ENCODE measurements around the gene SPINK8. TPM values are rescaled to one million over a fixed set of nuclear protein-coding genes. Genes with fewer than 3 reads are reported as not detected.

SPINK8 gene
- total RNA-seq, 4 donors from 2014 or later = not detected

DNA sequence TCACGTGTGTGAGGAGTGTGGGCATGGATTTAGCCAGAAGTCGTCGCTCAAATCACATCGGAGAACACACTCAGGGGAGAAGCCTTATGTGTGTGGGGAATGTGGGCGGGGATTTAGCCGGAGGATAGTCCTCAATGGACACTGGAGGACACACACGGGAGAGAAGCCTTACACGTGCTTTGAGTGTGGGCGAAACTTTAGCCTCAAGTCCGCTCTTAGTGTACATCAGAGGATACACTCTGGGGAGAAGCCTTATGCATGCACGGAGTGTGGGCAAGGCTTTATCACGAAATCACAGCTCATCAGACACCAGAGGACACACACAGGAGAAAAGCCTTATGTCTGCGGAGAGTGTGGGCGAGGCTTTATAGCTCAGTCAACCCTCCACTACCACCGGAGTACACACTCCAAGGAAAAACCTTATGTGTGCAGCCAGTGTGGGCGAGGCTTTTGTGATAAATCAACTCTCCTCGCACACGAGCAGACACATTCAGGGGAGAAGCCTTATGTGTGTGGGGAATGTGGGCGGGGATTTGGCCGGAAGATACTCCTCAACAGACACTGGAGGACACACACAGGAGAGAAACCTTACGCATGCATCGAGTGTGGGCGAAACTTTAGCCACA lies 64.4 kb downstream of the SPINK8 start:
- H3K9me3 ChIP-seq = no peaks in the 10 kb centered on the region
- H3K36me3 ChIP-seq = peaks cover 10% of the 10 kb centered on the region
- 34% methylated on average over 23 of the region's 23 CpGs for WGBS
- peak overlapping the region; percentile 92 for H3K27ac ChIP-seq
- DNase-seq (ENCODE audit: low spot score in 2 of 2) = no peak
- H3K27me3 ChIP-seq = no peaks in the 10 kb centered on the region
- H3K4me1 ChIP-seq = peaks cover 32% of the 10 kb centered on the region
- peak overlapping the region; percentile 17 for H3K4me3 ChIP-seq
- no peak for TF ChIP-seq POLR2AphosphoS5 (IDR thresholded peaks at IDR 0.05)
- TF ChIP-seq EP300 (IDR thresholded peaks at IDR 0.05) = no peak
- no peak for TF ChIP-seq POLR2A (IDR thresholded peaks at IDR 0.05)
- TF ChIP-seq, protein P1, sequence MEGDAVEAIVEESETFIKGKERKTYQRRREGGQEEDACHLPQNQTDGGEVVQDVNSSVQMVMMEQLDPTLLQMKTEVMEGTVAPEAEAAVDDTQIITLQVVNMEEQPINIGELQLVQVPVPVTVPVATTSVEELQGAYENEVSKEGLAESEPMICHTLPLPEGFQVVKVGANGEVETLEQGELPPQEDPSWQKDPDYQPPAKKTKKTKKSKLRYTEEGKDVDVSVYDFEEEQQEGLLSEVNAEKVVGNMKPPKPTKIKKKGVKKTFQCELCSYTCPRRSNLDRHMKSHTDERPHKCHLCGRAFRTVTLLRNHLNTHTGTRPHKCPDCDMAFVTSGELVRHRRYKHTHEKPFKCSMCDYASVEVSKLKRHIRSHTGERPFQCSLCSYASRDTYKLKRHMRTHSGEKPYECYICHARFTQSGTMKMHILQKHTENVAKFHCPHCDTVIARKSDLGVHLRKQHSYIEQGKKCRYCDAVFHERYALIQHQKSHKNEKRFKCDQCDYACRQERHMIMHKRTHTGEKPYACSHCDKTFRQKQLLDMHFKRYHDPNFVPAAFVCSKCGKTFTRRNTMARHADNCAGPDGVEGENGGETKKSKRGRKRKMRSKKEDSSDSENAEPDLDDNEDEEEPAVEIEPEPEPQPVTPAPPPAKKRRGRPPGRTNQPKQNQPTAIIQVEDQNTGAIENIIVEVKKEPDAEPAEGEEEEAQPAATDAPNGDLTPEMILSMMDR (IDR thresholded peaks at IDR 0.05) = no peak

DNA sequence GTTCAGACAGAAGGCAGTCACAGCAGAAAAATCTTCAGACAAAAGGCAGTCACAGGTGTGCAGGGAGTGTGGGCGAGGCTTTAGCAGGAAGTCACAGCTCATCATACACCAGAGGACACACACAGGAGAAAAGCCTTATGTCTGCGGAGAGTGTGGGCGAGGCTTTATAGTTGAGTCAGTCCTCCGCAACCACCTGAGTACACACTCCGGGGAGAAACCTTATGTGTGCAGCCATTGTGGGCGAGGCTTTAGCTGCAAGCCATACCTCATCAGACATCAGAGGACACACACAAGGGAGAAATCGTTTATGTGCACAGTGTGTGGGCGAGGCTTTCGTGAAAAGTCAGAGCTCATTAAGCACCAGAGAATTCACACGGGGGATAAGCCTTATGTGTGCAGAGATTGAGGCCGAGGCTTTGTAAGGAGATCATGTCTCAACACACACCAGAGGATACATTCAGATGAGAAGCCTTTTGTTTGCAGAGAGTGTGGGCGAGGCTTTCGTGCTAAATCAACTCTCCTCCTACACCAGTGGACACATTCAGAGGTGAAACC lies 65.0 kb downstream of the SPINK8 start:
- peaks cover 29% of the 10 kb centered on the region for H3K4me1 ChIP-seq
- peak in 1 of 2 donors; percentile 72 for DNase-seq (ENCODE audit: low spot score in 2 of 2)
- H3K4me3 ChIP-seq = peak overlapping the region; percentile 17
- WGBS = 41% methylated on average over 13 of the region's 13 CpGs
- TF ChIP-seq EP300 (IDR thresholded peaks at IDR 0.05) (no peak), POLR2AphosphoS5 (IDR thresholded peaks at IDR 0.05) (peak in 1 of 3 donors; percentile 66), POLR2A (IDR thresholded peaks at IDR 0.05) (no peak)
- TF ChIP-seq, protein P1 (IDR thresholded peaks at IDR 0.05) = no peak
- peak overlapping the region; percentile 92 for H3K27ac ChIP-seq
- H3K36me3 ChIP-seq = peaks cover 14% of the 10 kb centered on the region
- no peaks in the 10 kb centered on the region for H3K27me3 ChIP-seq
- no peaks in the 10 kb centered on the region for H3K9me3 ChIP-seq

DNA sequence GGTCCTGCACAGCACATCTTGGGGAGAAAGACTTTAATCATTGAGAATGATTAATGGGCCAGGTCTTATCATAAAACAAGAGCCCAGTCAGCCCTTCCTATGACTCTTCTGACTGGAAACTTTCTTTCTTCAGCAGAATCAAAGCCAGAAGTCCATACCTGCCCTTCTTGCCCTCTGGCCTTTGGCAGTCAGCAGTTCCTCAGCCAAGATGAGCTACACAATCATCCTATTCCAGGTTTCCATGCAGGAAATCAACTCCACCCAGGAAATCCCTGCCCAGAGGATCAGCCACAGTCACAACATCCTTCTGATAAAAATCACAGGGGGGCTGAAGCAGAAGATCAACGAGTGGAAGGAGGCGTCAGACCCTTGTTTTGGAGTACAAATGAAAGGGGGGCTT lies 65.7 kb downstream of the SPINK8 start:
- TF ChIP-seq, protein P1 (IDR thresholded peaks at IDR 0.05) = no peak
- no peak for TF ChIP-seq EP300 (IDR thresholded peaks at IDR 0.05)
- TF ChIP-seq POLR2AphosphoS5 (IDR thresholded peaks at IDR 0.05) = no peak
- no peak for TF ChIP-seq POLR2A (IDR thresholded peaks at IDR 0.05)
- no peak for DNase-seq (ENCODE audit: low spot score in 2 of 2)
- H3K27me3 ChIP-seq = no peaks in the 10 kb centered on the region
- H3K4me1 ChIP-seq = peaks cover 24% of the 10 kb centered on the region
- peaks cover 21% of the 10 kb centered on the region for H3K36me3 ChIP-seq
- 48% methylated on average over 2 of the region's 2 CpGs for WGBS
- no peak overlapping the region for H3K4me3 ChIP-seq
- H3K27ac ChIP-seq = peak overlapping the region; percentile 92
- no peaks in the 10 kb centered on the region for H3K9me3 ChIP-seq

DNA sequence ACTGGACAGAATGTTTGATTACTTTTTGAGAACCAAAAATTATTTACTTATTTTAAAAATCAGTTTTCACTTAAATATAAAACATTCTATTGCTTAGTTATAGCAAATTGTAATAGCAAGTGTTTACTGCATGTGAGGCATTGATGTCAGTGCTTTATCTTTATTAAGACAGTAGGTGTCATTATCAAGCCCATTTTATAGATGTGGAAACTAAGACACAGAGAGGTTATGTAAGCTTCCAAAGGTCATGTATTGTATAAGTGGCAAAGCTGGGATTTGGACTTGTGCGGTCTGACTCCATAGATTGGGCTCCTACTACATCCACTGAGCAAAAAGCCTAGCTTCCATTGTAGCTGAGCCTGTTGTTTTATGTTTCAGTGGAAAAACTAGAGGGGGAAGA lies 74.9 kb downstream of the SPINK8 start:
- Histone ChIP-seq H3K9me3 (no peaks in the 10 kb centered on the region), H3K4me3 (no peak overlapping the region), H3K27ac (no peak overlapping the region), H3K27me3 (no peaks in the 10 kb centered on the region), H3K4me1 (no peaks in the 10 kb centered on the region), H3K36me3 (peaks cover 17% of the 10 kb centered on the region)
- TF ChIP-seq, protein P1 (IDR thresholded peaks at IDR 0.05) = no peak
- TF ChIP-seq POLR2A (IDR thresholded peaks at IDR 0.05) (no peak), EP300 (IDR thresholded peaks at IDR 0.05) (no peak), POLR2AphosphoS5 (IDR thresholded peaks at IDR 0.05) (no peak)
- DNase-seq (ENCODE audit: low spot score in 2 of 2) = no peak
- WGBS = 100% methylated on average over 1 of the region's 1 CpG

Other genes starting within 250 kb of the SPINK8 start
- gene CDC25A, start 145.2 kb downstream of the SPINK8 start, total RNA-seq = 1 to 10 TPM in 1 of 4 donors, under 1 TPM in 2, not detected in 1; 0.55 to 6.8 (median 0.98) TPM
- not detected for gene CAMP, start 110.2 kb downstream of the SPINK8 start, total RNA-seq
- gene ZNF589, start 92.6 kb downstream of the SPINK8 start, total RNA-seq = 10 to 100 TPM in 3 of 4 donors, 1 to 10 TPM in 1; 8.7 to 25.2 (median 14.6) TPM
- gene NME6, start 32.3 kb downstream of the SPINK8 start, total RNA-seq = 10 to 100 TPM; 16.9 to 27.6 (median 20.6) TPM
- not detected for gene FBXW12, start 38.6 kb upstream of the SPINK8 start, total RNA-seq
- gene PLXNB1, start 96.4 kb upstream of the SPINK8 start, total RNA-seq = 100 to 1,000 TPM; 188 to 384 (median 220) TPM
- 10 to 100 TPM in 3 of 4 donors, 1 to 10 TPM in 1; 6.4 to 18.7 (median 13.6) TPM for gene CCDC51, start 106.5 kb upstream of the SPINK8 start, total RNA-seq
- 100 to 1,000 TPM; 122 to 281 (median 190) TPM for gene TMA7, start 106.6 kb upstream of the SPINK8 start, total RNA-seq
- 10 to 100 TPM in 2 of 4 donors, 1 to 10 TPM in 2; 8.7 to 12.7 (median 10.2) TPM for gene ATRIP, start 113.1 kb upstream of the SPINK8 start, total RNA-seq
- gene SHISA5, start 170.5 kb upstream of the SPINK8 start, total RNA-seq = 10 to 100 TPM; 60.1 to 98.0 (median 87.3) TPM
- gene PFKFB4, start 223.1 kb upstream of the SPINK8 start, total RNA-seq = 10 to 100 TPM in 1 of 4 donors, 1 to 10 TPM in 3; 3.6 to 12.7 (median 8.3) TPM
- gene UCN2, start 230.1 kb upstream of the SPINK8 start, total RNA-seq = 10 to 100 TPM; 10.1 to 23.7 (median 18.0) TPM

Measured in suprapubic skin (tissue), 4 donors.